Gastrocnemius medialis (tissue), 4 donors: ENCODE results near the gene PRAMEF13.
"Not testable (repeated sequence)": the region's sequence is repeated elsewhere in the genome, so short reads cannot be mapped to it uniquely, and the experiment has no call there.

Experiments
- POLR2A ChIP-seq, 2 donors: fragments of 450-650 bp; IDR thresholded peaks; one replicate each; pipeline ENCODE4 v1.6.1; 2017; ENCODE audit warnings: antibody characterized with exemption in 2 of 2, mild to moderate bottlenecking in 2 of 2, moderate library complexity in 2 of 2
- TF ChIP-seq, protein P1 (sequence below), 5 experiments: fragments of 450-650 bp in 3 of 5; fragments of 200-600 bp in 2 of 5; sonication (generic) in 2 of 5; IDR thresholded peaks in 4 of 5; conservative IDR thresholded peaks in 1 of 5; 1 replicate in 4 of 5; 2 replicates in 1 of 5; pipeline ENCODE4 v1.5.1; 2016 to 2019; ENCODE audit warnings: antibody characterized with exemption in 5 of 5, mild to moderate bottlenecking in 3 of 5, moderate library complexity in 3 of 5

DNA sequence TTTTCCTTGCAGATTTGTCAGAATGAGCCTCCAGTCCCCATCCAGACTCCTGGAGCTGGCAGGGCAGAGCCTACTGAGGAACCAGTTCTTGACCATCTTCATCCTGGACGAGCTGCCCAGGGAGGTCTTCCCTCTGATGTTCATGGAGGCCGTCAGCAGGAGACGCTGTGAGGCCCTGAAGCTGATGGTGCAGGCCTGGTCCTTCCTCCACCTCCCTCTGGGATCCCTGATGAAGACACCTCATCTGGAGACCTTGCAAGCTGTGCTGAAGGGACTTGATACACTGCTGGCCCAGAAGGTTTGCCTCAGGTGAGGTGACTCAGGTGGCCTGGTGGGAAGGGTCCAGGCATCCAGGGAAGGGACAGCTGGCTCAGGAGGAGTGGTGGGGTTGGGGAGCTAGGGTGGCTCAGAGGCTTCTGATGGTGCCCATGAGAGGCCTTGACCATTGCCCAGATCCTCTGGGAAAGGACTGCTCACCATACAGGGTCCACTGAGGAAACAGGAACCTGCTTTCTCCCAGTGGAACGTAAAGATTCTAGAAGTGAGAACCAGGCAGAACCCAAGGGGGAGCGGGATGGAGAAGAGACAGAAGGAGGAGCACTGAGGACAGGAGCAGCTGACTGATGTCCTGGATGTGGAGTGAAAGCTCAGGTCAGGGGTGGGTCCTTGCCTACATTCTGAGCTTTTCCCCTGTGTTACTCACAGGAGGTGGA is 44.8 kb upstream of the PRAMEF13 start:
- TF ChIP-seq, protein P1, sequence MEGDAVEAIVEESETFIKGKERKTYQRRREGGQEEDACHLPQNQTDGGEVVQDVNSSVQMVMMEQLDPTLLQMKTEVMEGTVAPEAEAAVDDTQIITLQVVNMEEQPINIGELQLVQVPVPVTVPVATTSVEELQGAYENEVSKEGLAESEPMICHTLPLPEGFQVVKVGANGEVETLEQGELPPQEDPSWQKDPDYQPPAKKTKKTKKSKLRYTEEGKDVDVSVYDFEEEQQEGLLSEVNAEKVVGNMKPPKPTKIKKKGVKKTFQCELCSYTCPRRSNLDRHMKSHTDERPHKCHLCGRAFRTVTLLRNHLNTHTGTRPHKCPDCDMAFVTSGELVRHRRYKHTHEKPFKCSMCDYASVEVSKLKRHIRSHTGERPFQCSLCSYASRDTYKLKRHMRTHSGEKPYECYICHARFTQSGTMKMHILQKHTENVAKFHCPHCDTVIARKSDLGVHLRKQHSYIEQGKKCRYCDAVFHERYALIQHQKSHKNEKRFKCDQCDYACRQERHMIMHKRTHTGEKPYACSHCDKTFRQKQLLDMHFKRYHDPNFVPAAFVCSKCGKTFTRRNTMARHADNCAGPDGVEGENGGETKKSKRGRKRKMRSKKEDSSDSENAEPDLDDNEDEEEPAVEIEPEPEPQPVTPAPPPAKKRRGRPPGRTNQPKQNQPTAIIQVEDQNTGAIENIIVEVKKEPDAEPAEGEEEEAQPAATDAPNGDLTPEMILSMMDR (IDR thresholded peaks at IDR 0.05 in 4 of 5, conservative IDR thresholded peaks at IDR 0.05 in 1 of 5): not testable (repeated sequence)
- TF ChIP-seq POLR2A (IDR thresholded peaks at IDR 0.05): not testable (repeated sequence)
